SIG-M5 treated with dmso at 0.1 percent for 504 hours (cell line): ENCODE data around the gene ACSL4.
"Not testable (repeated sequence)": the region's sequence is repeated elsewhere in the genome, so short reads cannot be mapped to it uniquely, and the experiment has no call there.

Source experiments
- DNase-seq: peaks from one replicate; lab custom pipeline; 2025; ENCODE audit not compliant: unreplicated experiment; lab: John Stamatoyannopoulos, UW

The ACSL4 gene

DNA sequence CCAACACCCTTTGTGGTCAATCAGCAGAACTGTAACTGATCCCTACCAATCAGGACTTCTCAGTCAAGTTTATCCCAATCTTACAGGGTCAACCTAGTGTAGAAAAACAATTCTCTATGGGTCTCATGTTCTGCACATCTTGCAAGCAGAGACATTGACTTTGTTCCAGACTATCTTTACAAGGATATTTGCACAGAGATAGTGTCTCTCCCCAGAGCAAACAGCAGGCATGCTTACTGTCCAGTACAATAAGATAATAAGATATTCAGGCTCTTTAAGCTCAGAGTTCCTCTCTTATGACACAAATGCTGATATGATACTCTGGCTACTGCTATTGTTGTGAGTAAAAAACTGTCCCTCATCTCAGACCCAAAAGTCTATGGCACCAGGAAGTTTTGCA is 53.2 kb downstream of the ACSL4 start:
- no peak for DNase-seq

DNA sequence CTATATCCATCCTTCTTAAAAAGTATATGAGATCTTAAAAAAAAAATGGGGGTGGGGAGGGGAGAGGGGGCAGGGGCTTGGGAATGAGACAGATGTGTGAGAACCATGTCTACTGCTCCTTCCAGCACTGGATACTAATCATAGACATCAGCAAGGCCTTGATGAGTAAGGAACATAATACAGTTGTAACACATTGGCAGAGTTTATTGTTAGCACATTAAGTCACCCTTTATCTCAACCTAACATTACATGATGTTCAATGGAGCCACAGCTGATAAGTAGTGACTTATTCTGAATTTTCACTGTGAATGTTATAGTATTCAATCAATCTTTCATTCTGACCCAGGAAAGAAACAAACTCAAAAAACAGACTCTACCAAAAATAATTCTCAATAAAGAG is 60.8 kb downstream of the ACSL4 start:
- no peak for DNase-seq

DNA sequence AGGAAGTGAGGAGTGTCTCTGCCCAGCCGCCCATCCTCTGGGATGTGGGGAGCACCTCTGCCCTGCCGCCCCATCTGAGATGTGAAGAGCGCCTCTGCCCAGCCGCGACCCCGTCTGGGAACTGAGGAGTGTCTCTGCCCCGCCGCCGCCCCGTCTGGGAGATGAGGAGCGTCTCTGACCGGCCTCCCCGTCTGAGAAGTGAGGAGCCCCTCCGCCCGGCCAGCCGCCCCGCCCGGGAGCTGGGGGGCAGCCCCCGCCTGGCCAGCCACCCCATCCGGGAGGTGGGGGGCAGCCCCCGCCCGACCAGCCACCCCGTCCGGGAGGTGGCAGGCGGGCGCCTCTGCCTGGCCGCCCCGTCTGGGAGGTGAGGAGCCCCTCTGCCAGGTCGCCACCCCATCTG is 61.9 kb downstream of the ACSL4 start:
- not testable (repeated sequence) for DNase-seq

DNA sequence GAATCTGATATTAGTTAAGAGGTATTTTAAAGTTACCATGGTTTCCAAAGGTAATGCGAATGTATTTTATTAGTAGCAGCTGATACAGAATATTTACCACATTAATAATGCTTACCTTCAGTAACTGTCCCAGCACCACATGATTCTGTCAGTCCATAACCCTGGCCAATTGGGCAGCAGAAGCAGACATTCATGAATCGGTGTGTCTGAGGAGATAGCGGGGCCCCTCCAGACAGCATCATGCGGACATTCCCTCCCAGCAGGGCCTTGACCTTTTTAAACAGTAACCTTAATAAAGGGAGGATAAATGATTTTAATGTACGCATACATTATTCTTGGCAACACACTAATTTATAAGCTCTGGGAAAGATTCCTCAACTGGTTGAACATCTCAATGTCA is 65.1 kb downstream of the ACSL4 start:
- no peak for DNase-seq

DNA sequence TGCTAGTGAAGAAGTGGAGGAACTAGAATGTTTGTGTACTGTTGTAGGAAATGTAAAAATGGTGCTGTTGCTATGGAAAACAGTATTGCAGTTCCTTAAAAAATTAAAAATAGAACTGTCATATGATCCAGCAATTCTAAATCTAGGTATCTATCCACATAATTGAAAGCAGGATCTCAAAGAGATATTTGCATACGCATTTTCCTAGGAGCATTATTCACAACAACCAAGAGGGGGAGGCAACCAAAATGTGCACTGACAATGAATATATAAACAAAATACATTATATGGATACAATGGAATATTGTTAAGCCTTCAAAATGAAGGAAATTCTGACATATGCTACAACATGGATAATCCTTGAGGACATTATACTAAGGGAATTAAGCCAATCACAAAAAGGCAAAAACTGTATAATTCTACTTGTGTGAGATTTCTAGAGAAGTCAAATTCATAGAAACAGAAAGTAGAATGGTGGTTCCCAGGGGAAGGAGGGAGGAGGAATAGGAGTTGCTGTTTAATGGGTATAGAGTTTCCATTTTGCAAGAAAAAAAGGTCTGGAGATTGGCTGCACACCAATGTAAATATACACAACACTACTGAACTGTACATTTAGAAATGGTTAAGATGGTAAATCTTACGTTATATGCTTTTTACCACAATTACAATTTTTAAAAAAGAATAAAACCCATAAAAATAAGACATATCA is 72.5 kb downstream of the ACSL4 start:
- no peak for DNase-seq

DNA sequence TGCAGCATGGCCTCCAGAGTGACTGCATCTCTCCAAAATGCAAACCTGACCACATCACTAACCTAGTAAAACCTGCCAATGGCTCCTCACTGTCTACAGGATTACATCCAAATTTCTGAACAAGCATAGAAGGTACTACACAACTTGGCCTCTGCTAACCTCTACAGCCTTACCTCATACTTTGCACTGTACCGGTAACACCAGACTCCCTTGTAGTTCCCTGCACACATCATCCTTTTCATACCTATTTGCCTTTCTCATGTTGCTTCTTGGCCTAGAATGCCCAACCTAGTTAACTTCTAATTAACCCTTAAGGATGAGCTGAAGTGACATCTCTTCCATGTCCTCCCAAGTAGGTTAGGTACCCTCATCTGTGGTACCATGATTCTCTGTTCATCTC is 74.7 kb downstream of the ACSL4 start:
- no peak for DNase-seq

DNA sequence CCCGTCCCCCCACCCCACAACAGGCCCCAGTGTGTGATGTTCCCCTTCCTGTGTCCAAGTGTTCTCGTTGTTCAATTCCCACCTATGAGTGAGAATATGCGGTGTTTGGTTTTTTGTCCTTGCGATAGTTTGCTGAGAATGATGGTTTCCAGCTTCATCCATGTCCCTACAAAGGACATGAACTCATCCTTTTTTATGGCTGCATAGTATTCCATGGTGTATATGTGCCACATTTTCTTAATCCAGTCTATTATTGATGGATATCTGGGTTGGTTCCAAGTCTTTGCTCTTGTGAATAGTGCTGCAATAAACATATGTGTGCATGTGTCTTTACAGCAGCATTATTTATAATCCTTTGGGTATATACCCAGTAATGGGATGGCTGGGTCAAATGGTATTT is 75.7 kb downstream of the ACSL4 start:
- not testable (repeated sequence) for DNase-seq

DNA sequence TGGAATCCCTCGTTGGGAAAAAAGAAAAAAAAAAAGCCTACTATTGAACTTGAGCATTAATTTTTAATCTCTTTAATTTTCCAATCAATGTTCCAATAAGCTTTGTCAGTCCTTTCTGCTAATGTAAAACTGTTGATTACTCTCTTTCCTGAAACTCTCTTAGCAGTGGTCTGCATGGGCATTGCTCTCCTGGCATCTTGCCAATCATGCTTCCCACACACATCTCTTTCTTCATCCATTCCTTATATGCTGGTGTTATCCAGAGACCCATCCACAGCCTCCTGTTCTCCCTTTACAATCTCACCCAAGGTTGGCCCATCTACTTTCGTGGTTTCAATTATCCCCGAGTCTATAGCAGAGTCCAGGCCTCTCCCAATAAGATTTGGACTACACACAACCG is 76.3 kb downstream of the ACSL4 start:
- DNase-seq, result no peak

DNA sequence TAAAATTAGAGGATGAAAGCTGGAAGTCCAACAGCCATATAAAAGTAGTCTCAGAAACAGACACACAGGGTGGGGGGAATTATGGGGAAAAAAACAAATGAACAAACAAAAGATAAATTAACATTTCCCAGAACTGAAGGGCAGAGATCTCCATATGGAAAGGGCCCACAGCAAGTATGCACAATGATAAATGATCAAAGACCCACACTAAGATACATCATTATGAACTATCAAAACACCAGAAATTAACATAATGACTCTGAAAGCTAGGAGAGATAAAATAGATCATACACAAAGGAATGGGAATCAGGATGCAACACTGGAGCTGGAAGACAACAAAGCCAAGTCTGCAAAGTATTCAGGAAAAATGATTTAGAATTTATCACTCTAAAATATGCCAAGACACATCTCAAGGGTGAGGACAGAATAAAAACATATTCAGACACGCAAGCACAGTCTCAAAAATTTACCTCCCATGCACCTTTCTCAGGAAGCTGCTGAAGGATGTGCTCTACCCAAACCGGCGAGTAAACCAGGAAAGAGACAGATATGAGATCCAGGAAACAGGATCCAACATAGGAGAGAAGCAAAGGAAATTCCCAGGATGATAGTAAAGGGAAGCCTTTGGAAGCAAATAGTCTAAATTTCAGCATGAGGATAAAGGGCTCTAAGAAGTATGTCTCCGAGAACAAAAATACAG is 77.4 kb downstream of the ACSL4 start:
- no peak for DNase-seq

DNA sequence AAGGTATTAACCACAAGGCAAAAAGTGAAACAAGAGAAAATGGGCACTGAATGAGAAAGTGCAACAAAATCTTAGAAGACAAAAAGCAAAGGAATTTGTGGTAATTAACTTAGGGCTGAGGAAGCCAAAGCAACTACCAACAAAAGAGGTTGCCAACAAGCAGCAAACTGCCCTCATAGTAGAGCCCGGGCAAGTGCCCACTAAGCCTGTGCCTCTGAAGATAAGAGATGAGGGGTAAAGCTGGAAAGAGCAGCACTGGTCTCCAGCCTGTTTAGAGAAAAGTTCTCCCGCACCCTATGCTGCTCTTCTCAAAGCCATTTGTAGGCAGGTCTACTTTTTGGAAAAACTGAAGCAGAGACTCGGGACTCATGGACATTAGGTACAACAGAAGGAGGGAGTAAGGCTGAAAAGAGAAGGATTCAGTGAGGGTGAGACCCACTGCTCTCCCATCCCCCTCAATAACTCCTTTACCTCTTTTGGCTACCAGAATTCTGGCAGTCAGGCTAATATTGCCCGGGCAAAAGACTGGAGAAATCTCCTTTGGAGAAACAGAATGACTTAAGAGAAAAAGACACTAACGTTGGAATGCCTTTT is 78.4 kb downstream of the ACSL4 start:
- no peak for DNase-seq

DNA sequence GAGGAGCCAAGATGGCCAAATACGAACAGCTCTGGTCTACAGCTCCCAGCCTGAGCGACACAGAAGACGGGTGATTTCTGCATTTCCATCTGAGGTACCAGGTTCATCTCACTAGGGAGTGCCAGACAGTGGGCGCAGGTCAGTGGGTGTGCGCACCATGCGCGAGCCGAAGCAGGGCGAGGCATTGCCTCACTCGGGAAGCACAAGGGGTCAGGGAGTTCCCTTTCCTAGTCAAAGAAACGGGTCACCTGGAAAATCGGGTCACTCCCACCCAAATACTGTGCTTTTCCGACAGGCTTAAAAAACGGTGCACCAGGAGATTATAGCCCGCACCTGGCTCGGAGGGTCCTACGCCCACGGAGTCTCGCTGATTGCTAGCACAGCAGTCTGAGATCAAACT is 88.4 kb downstream of the ACSL4 start:
- not testable (repeated sequence) for DNase-seq

DNA sequence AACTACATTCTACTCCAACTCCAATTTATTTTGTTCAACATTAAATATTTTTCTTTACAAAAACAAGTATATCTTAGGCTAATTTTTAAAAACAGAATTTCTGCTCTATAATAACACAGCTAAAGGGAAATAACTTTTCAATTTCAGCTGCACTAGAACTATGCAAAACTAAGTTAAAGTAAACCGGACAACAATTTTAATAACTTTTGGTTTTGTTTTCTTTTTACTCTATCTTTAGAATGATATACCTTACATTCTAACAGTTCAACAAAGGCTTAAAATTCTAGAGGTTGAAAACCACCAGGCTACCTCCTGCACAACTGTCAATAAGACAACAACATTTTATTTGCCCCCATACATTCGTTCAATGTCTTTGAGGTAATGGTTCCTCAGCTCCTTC is 89.4 kb downstream of the ACSL4 start:
- no peak for DNase-seq

DNA sequence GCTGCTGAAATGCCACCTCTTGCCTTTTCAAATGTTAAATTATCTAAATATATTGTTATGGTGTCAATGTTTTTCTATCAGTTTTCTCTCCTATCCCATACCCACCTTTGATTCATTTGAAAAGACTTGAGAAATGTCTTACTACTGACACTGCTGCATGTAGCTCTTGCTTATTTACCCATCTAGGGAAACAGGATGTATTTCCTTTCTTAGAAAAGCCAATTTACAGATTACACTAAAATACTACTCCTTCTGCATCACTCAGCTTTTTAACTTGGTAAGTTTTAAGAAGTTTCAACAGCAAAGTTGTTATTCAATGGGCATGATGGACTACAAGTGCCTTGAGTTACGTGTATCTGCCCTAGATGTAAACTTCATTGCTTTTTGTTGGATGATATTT is 94.9 kb downstream of the ACSL4 start:
- no peak for DNase-seq

DNA sequence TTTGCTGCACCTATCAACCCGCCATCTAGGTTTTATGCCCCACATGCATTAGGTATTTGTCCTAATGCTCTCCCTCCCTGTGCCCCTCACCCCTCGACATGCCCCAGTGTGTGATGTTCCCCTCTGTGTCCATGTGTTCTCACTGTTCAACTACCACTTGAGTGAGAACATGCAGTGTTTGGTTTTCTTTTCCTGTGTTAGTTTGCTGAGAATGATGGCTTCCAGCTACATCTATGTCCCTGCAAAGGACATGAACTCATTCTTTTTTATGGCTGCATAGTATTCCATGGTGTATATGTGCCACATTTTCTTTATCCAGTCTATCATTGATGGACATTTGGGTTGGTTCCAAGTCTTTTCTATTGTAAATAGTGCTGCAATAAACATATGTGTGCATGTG is 95.6 kb downstream of the ACSL4 start:
- DNase-seq, result not testable (repeated sequence)

DNA sequence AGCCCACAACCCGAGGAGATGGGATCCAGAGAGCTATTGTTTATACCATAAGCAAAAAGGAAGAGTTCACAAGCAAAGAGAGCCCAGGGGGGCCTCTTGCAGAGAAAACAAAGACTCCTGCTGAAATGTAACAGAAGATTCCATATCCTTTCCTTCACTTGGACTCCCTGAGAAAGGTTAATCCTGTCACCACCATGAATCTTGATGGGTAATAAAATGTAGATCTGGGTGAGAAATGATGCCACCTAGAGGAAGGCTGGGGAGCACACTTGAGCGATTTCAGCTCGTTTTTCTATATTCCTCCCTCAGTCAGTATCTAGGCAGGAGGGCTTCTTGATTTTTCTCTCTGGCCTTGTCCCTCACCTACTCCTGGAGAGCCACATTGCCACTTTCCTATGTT is 97.9 kb downstream of the ACSL4 start:
- peak; percentile 55 for DNase-seq

DNA sequence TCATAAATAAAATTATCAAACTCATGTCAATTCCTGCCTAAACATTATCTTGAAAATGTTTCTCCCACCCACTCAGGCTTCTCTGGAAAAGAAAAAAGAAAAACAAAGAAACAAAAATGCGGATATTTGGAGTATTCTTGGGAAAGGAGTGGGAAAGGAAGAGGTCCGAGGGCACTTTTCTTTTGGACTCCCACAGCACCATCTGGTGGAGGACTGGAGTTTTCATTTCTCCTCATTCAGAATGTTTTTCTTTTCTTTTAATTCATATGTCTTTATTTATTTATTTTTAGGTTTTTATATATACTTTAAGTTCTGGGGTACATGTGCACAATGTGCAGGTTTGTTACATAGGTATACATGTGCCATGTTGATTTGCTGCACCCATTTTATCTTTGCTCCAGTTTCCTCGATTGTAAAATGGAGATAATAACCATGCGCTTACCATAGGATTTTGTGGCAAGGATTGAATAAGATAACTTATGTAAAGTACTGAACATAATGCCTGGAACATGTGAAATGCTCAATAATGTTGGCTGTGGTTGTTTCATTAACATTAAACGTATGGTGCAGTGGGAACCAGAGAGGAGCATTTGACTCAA is 100.1 kb downstream of the ACSL4 start:
- no peak for DNase-seq

DNA sequence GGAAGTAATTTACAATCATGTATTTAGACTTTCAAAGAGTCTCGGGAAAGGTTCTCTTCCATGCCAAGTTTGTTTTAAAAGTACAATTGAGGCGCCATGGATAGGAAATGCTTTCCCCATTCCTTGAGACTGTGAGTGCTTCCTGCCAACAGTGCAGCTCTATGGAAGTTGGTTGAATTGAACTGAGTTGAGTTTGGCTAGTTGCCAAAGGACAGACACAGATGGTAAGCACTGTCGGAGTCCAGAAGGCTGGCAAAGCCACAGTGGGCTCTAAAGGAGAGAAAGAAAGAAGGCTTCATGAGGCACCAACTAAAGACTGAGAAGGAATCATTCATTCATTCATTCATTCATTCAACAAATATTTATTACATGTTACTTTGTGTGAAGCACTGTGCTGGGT is 103.7 kb downstream of the ACSL4 start:
- no peak for DNase-seq

DNA sequence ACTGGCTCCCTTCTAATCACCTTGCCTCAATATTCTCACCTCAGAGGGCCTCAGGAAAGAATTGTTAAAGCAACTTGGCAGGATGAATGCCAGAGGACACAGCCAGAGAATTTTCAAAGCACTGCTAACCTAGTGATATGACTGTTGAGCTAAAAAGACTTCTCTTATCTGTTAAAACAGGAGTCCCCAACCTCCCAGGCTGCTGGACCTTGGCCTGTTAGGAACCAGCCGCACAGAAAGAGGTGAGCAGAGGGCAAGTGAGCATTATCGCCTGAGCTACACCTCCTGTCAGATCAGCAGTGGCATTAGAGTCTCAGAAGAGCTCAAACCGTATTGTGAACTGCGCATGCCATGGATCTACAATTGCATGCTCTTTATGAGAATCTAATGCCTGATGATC is 106.4 kb downstream of the ACSL4 start:
- DNase-seq, result no peak

DNA sequence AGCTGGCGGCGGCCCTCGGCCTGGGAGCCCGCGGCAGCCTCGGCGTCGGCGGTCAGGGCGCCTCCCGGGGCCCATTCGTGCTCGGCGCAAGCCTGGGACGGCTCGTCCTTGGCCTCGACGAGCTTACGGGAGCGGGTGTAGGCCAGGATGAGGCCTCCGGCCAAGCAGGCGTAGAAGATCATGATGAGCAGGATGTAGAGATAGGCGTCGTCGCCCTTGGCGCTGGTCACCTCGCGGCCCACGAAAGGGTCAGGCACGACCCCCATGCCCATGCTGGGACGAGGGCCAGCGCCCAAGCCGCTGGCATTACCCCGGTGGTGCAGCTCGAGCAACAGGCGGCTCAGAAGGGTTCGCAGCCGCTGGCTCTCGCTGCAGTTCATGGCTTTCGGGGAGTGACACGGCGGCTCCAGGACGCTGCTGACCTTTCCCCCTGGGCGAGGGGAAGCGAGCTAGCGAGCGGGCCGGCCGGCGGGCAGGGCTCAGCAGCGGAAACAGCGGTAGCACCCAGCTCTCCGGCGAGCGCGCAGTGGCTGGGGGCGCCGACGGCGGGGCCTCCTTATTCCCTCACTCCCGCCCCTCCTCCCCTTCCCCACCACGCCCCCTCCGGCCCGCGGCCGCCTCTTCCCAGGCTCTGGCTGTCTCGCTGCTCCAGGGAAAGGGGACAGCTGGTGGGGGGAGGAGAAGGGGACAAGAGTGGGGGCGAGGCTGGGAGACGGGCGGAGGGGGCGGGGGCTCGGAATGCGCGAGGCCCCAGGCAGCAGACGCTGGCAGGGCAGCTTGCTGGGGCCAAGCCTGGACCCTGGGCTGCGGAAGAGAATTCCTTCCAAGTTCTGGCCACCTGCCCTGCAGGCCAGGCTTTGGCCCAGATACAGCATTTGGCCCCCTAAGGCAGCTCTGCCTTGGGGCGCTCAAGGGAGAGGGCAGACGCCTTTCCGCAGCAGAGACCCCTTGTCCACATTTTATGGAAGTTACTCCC is 108.1 kb downstream of the ACSL4 start, which contains the start of gene KCNE5:
Gene KCNE5 (minus strand): TSS at position 532 of the 976 bp plus-strand sequence. CDS start 152 bp downstream, at position 380.
- no peak for DNase-seq

DNA sequence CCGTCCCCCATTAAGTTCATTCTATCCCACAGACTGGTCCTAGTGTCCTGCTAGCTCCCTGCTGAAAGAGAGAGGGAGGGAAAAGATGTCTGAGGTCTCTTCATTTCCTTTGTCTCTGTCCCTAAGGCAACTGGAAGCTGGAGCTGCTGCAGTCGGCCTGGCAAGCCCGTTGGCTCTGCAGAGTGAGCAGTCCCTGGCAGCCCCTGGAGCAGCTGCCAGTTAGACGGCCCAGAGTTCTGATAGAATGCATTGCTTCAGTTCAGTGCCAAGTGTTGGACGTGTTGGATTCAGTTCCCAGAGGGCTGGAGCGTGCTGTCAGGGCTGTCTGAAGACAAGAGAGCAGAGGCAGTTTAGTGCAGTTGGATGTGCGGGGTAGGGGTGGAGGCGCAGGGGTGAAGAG is 109.1 kb downstream of the ACSL4 start:
- no peak for DNase-seq

DNA sequence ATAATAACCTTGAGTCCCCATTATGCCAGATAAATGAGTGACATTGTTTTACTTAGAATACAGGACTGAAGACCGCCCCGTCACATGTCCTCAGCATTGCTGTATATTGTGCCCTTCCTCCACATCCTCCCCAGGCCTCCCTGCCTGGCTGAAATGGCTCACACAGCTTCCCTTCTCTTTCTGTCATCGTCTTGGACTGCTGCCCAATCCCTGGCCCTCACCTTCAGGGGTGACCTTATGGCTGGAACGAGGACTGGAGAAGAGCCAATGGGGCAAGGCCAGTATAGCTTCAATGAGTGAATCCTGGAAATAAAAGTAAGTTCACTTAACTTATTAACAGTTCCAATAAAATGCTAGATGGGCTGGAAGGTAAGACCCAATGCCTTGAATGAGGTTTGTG is 110.8 kb downstream of the ACSL4 start:
- DNase-seq, result no peak
